ENCODE results near the gene DIS3L2. TPM values are rescaled to one million over a fixed set of nuclear protein-coding genes. Genes with fewer than 3 reads are reported as not detected.
"Not testable (repeated sequence)": the region's sequence is repeated elsewhere in the genome, so short reads cannot be mapped to it uniquely, and the experiment has no call there.

Gene DIS3L2
- polyA plus RNA-seq, 5 donors, result 32.6 to 40.9 (median 33.1) TPM

GRCh38 chr2:232385058-232385457, 423.5 kb downstream of the DIS3L2 start:
- not testable (repeated sequence) for DNase-seq

- no peak for DNase-seq
Observed at GRCh38 chr2:232385660-232386489, 424.4 kb downstream of the DIS3L2 start.

DNA sequence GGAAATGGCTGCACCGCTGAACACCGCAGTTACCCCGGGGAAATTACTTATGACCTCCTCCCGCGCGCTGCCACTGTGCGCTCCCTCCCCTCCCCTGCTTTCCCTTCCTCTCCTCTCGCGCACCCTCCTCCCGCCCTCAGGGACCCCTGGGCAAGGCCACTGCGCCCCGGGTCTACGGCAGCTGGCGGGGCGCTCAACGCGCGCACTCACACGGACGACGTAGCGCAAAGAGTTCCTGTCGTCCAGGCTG, 424.9 kb downstream of the DIS3L2 start:
- DNase-seq, result no peak

Other genes with a start within 250 kb of the DIS3L2 start
- 10 to 100 TPM; 23.1 to 28.8 (median 28.3) TPM for gene PDE6D, start 180.4 kb upstream of the DIS3L2 start, polyA plus RNA-seq (ENCODE audit: insufficient read depth in 1 of 5, insufficient read length in 5 of 5, low replicate concordance in 1 of 5)
- gene COPS7B, start 175.3 kb upstream of the DIS3L2 start, polyA plus RNA-seq (ENCODE audit: insufficient read depth in 1 of 5, insufficient read length in 5 of 5, low replicate concordance in 1 of 5), result 10 to 100 TPM; 55.4 to 68.9 (median 61.1) TPM
- gene NPPC, start 35.3 kb upstream of the DIS3L2 start, polyA plus RNA-seq (ENCODE audit: insufficient read depth in 1 of 5, insufficient read length in 5 of 5, low replicate concordance in 1 of 5), result under 1 TPM in 2 of 5 donors, not detected in 3; 0.14 to 0.91 TPM

Data from right lung (tissue), 5 donors.